Caco-2 (cell line): ENCODE measurements around the gene NPAS3. TPM values are rescaled to one million over a fixed set of nuclear protein-coding genes. Genes with fewer than 3 reads are reported as not detected.

Source experiments
- BruUV-seq: library from RNA; stranded (reverse); fragments of 400-500 nt; replicated peaks from 2 replicates; lab custom pipeline; 2021; lab: Mats Ljungman, UMichigan
- CTCF ChIA-PET: fragments of 300-600 bp; sonication (Branson Sonifier 250); formaldehyde crosslinking; loops from one replicate; lab custom pipeline; 2022; ENCODE audit warnings: antibody characterized with exemption; lab: Charles Lee
- POLR2A ChIA-PET: fragments of 300-600 bp; sonication (Branson Sonifier 250); formaldehyde crosslinking; loops from one replicate; lab custom pipeline; 2022; ENCODE audit warnings: antibody characterized with exemption; lab: Charles Lee
- DNase-seq, 2 experiments: peaks; one replicate each; pipeline versions ENCODE4 v3.0.0 to v3.0.0-alpha.2; 2020 to 2022
- H3K27me3 ChIP-seq: replicated peaks from 2 replicates; pipeline ENCODE4 v1.6.0; 2011; ENCODE audit warnings: low read length; ENCODE audit not compliant: control insufficient read depth, insufficient read depth
- H3K36me3 ChIP-seq: 2 replicates; pipeline ENCODE4 v1.5.1; 2011; ENCODE audit warnings: low read length; ENCODE audit not compliant: control insufficient read depth, insufficient read depth
- H3K4me1 ChIP-seq: fragments of 250-450 bp; sonication (Bioruptor Pico); 2 replicates; pipeline ENCODE4 v1.5.1; 2020; ENCODE audit warnings: mild to moderate bottlenecking
- H3K4me3 ChIP-seq: 2 replicates; pipeline ENCODE4 v1.5.1; 2011; ENCODE audit warnings: low read depth, mild to moderate bottlenecking, control low read depth, low read length
- H3K9me3 ChIP-seq: fragments of 250-450 bp; sonication (Bioruptor Pico); 2 replicates; pipeline ENCODE4 v1.5.1; 2020; ENCODE audit warnings: mild to moderate bottlenecking, moderate library complexity
- H3K27ac Mint-ChIP-seq: one replicate; pipeline ENCODE4 v1.8.0; 2022; ENCODE audit warnings: mixed read lengths; ENCODE audit not compliant: unreplicated experiment
- H3K27me3 Mint-ChIP-seq: one replicate; pipeline ENCODE4 v1.8.0; 2022; ENCODE audit warnings: mixed read lengths; ENCODE audit not compliant: insufficient read depth, unreplicated experiment
- H3K36me3 Mint-ChIP-seq: one replicate; pipeline ENCODE4 v1.8.0; 2022; ENCODE audit warnings: mild to moderate bottlenecking, mixed read lengths; ENCODE audit not compliant: insufficient read depth, unreplicated experiment
- H3K4me1 Mint-ChIP-seq: one replicate; pipeline ENCODE4 v1.8.0; 2022; ENCODE audit warnings: low read depth, mixed read lengths; ENCODE audit not compliant: unreplicated experiment
- H3K4me3 Mint-ChIP-seq: one replicate; pipeline ENCODE4 v1.8.0; 2022; ENCODE audit warnings: mild to moderate bottlenecking, moderate library complexity, mixed read lengths; ENCODE audit not compliant: unreplicated experiment
- H3K9me3 Mint-ChIP-seq: one replicate; pipeline ENCODE4 v1.8.0; 2022; ENCODE audit warnings: mixed read lengths; ENCODE audit not compliant: unreplicated experiment
- intact Hi-C: fragments of 100-400 bp; cut with micrococcal nuclease; formaldehyde crosslinking; loops from one replicate; pipeline ENCODE4 v1.10.0; 2022; ENCODE audit not compliant: unreplicated experiment
- total RNA-seq: library from RNA; stranded (reverse); gene quantifications from 2 replicates; pipeline ENCODE4 v1.2.3, GENCODE V29; 2022
- TF ChIP-seq, protein P1 (sequence below), 2 experiments: fragments of 200-600 bp in 1 of 2; IDR thresholded peaks; 1 replicate in 1 of 2; 2 replicates in 1 of 2; pipeline versions ENCODE4 v1.5.1 to v1.8.0; 2011 to 2022; ENCODE audit warnings: antibody characterized with exemption in 1 of 2, control low read depth in 1 of 2, inconsistent platforms in 1 of 2, low read depth in 1 of 2, low read length in 1 of 2, mild to moderate bottlenecking in 1 of 2, moderate library complexity in 1 of 2; ENCODE audit not compliant: insufficient read depth in 1 of 2, severe bottlenecking in 1 of 2, unreplicated experiment in 1 of 2

The NPAS3 gene
- total RNA-seq, 1 experiment from 2014 or later = not detected

DNA sequence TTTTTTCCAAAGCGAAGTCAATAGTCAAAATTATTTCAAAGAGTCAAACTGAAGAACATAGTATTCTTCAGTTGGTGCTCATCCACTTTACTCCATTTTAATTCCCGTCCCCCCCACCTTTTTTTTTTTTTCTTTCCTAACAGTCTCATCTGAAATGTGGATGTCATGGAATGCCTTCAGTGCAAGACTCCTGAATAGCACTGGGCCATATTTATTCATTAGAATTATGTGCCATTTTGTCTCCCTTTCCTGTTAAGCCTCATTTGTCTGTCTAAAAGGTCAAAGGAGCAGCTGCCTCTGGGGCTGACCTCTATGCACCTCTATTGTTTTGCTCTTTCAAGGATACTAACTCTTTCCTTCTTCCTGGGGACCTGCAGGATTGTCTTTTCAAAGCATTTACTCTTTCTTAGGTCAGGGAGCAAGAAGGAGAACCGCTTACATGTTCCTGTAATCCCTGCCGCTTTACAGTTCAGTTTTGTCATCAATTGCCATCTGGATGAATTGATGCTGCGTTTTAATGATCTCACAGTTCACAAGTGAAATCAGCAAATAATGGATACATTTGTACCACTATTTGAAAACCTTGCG is 310.6 kb downstream of the NPAS3 start:
- POLR2A ChIA-PET = no interaction called here
- Mint-ChIP-seq H3K27ac (no peak overlapping the region), H3K4me1 (no peaks in the 10 kb centered on the region), H3K36me3 (no peaks in the 10 kb centered on the region), H3K4me3 (no peak overlapping the region), H3K27me3 (peaks cover 15% of the 10 kb centered on the region), H3K9me3 (no peaks in the 10 kb centered on the region)
- no peaks in the 10 kb centered on the region for H3K9me3 ChIP-seq
- no TSS peak for BruUV-seq
- TF ChIP-seq, protein P1, sequence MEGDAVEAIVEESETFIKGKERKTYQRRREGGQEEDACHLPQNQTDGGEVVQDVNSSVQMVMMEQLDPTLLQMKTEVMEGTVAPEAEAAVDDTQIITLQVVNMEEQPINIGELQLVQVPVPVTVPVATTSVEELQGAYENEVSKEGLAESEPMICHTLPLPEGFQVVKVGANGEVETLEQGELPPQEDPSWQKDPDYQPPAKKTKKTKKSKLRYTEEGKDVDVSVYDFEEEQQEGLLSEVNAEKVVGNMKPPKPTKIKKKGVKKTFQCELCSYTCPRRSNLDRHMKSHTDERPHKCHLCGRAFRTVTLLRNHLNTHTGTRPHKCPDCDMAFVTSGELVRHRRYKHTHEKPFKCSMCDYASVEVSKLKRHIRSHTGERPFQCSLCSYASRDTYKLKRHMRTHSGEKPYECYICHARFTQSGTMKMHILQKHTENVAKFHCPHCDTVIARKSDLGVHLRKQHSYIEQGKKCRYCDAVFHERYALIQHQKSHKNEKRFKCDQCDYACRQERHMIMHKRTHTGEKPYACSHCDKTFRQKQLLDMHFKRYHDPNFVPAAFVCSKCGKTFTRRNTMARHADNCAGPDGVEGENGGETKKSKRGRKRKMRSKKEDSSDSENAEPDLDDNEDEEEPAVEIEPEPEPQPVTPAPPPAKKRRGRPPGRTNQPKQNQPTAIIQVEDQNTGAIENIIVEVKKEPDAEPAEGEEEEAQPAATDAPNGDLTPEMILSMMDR (IDR thresholded peaks at IDR 0.05; ENCODE audit: insufficient read depth in 1 of 2, low read depth in 1 of 2, low read length in 1 of 2, severe bottlenecking in 1 of 2, unreplicated experiment in 1 of 2) = no peak
- no peak for DNase-seq
- intact Hi-C loops = no loop called here
- H3K27me3 ChIP-seq = no peaks in the 10 kb centered on the region
- CTCF ChIA-PET = no interaction called here
- no peaks in the 10 kb centered on the region for H3K36me3 ChIP-seq
- no peak overlapping the region for H3K4me3 ChIP-seq
- H3K4me1 ChIP-seq = no peaks in the 10 kb centered on the region

DNA sequence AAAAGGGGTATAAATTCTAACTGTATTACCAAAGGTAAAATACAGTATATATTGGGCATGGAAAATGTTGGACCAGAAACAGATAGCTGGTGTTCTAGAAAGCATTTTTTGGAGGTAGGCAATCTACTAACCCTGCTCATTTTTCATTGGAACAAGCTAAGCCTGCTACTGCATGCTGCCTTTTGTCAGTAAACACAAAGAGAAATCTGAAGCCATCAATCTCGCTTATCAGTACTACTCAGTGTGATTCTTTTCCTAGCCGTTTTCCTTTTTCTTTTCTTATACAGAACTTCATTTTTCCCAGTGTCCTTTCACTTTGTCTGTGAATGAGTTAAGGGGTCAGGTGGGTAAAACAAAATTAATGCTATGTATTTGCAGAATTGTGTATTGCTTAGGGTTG is 312.3 kb downstream of the NPAS3 start:
- DNase-seq = no peak
- no peaks in the 10 kb centered on the region for H3K36me3 ChIP-seq
- TF ChIP-seq, protein P1 (IDR thresholded peaks at IDR 0.05; ENCODE audit: insufficient read depth in 1 of 2, low read depth in 1 of 2, low read length in 1 of 2, severe bottlenecking in 1 of 2, unreplicated experiment in 1 of 2) = no peak
- Mint-ChIP-seq H3K36me3 (no peaks in the 10 kb centered on the region), H3K4me3 (no peak overlapping the region), H3K9me3 (no peaks in the 10 kb centered on the region), H3K27me3 (peaks cover 15% of the 10 kb centered on the region), H3K4me1 (no peaks in the 10 kb centered on the region), H3K27ac (no peak overlapping the region)
- H3K27me3 ChIP-seq = no peaks in the 10 kb centered on the region
- no peaks in the 10 kb centered on the region for H3K4me1 ChIP-seq
- CTCF ChIA-PET = no interaction called here
- H3K9me3 ChIP-seq = no peaks in the 10 kb centered on the region
- BruUV-seq = no TSS peak
- no peak overlapping the region for H3K4me3 ChIP-seq
- intact Hi-C loops = no loop called here
- POLR2A ChIA-PET = no interaction called here

DNA sequence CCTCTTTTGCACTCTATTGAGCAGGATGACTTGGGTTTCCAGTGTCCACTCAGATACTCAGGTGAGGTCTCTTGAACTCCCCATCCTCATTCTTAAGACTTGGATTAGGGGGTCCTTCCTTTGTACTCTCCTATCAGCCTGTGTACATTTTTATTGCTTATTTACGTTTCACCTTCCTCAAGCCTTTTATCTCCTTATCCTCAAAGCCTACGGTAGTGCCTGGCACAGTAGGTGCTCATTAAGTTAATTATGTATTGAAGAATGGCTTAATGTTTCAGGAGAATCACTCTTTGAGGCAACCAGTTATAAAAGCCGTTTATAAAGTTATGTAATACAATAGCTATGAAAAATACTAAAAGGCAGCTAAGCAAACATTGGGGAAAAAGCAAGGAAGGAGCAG is 315.7 kb downstream of the NPAS3 start:
- no peak for DNase-seq
- Mint-ChIP-seq H3K9me3 (no peaks in the 10 kb centered on the region), H3K36me3 (no peaks in the 10 kb centered on the region), H3K4me3 (no peak overlapping the region), H3K4me1 (no peaks in the 10 kb centered on the region), H3K27me3 (peaks cover 14% of the 10 kb centered on the region), H3K27ac (no peak overlapping the region)
- Histone ChIP-seq H3K36me3 (no peaks in the 10 kb centered on the region), H3K4me3 (no peak overlapping the region), H3K9me3 (no peaks in the 10 kb centered on the region), H3K4me1 (no peaks in the 10 kb centered on the region), H3K27me3 (no peaks in the 10 kb centered on the region)
- no TSS peak for BruUV-seq
- intact Hi-C loops = no loop called here
- CTCF ChIA-PET = no interaction called here
- POLR2A ChIA-PET = no interaction called here
- TF ChIP-seq, protein P1 (IDR thresholded peaks at IDR 0.05; ENCODE audit: insufficient read depth in 1 of 2, low read depth in 1 of 2, low read length in 1 of 2, severe bottlenecking in 1 of 2, unreplicated experiment in 1 of 2) = no peak
